ENCODE measurements around the gene NTHL1. TPM values are rescaled to one million over a fixed set of nuclear protein-coding genes. Genes with fewer than 3 reads are reported as not detected.

The NTHL1 gene
- total and polyA plus RNA-seq, 10 of the 15 experiments (the other 5 are each of a cell fraction or from before 2014, with no cell fraction given) = 0.85 to 54.7 (median 39.0) TPM

DNA sequence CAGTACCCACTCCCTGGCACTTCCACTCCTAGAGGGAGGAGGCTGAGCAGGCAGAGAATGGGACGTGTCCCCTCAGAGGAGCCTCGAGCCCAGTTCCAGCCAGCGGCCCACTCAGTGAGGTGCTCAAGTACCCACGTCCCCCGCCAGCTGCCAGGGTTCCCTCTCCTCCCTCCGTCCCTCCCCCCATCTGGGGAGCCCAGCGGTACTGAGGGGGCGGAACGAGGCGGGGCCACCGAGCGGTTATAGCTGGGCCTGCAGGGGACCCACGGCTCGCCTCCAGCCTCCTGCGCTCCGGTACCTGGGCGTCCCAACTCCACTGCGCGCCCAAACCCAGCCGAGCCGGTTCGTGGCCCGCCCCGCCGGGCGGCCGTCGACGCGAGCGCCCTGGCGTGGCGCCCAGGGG lies 28.1 kb downstream of the NTHL1 start, which contains the start of gene NPW:
Gene NPW, plus strand, starts transcription at position 268 of the 403 bp plus-strand sequence.
- Histone ChIP-seq H3K4me2 (ENCODE audit: control insufficient read depth, insufficient read depth) (peak within 1 kb of the TSS; percentile 3; the same call in 1 of the 2 replicates), H3K9ac (ENCODE audit: control insufficient read depth, insufficient read depth, low read length) (no peak within 1 kb of the TSS), H3K27ac (ENCODE audit: control insufficient read depth, insufficient read depth) (no peak within 1 kb of the TSS), H4K20me1 (ENCODE audit: control insufficient read depth, insufficient read depth) (no peaks in the 10 kb centered on the region), H2AFZ (ENCODE audit: control insufficient read depth, low read depth, low read length) (no peak within 1 kb of the TSS), H3K4me1 (ENCODE audit: control insufficient read depth, insufficient read depth, low read length) (peaks cover 7% of the 10 kb centered on the region), H3K9me3 (replicated peaks; ENCODE audit: control insufficient read depth, insufficient read depth, low read length) (no peaks in the 10 kb centered on the region), H3K36me3 (ENCODE audit: control insufficient read depth in 2 of 2, insufficient read depth in 2 of 2, low read length in 1 of 2) (no peaks in the 10 kb centered on the region), H3K79me2 (ENCODE audit: control insufficient read depth, insufficient read depth, low read length) (no peaks in the 10 kb centered on the region), H3K27me3 (replicated peaks in 1 of 2; ENCODE audit: control insufficient read depth in 2 of 2, insufficient read depth in 2 of 2, low read length in 1 of 2) (peaks cover 3 to 8% of the 10 kb centered on the region in 2 experiments; a peak in 3 of 4 replicates), H3K4me3 (no peak within 1 kb of the TSS)
- ChIA-PET RAD21 (ENCODE audit: unreplicated experiment) (interaction anchor here (2.3 kb wide), 1 partner anchor 120 kb away, joined by 7 read pairs; no protein-coding TSS in a partner anchor), CTCF (interaction anchor here (1.5 to 2.8 kb wide), 2 partner anchors 15 to 121 kb away, joined by 4 to 16 read pairs; no protein-coding TSS in a partner anchor), POLR2A (no interaction called here), SMC1A (ENCODE audit: uncharacterized antibody, unreplicated experiment) (no interaction called here)
- 1% methylated on average over 26 of the region's 33 CpGs for WGBS (ENCODE audit: insufficient coverage, insufficient replicate concordance, low lambda C conversion rate, missing lambda C conversion rate)
- TF ChIP-seq MEF2A (IDR thresholded peaks at IDR 0.05; ENCODE audit: insufficient read depth, low read depth, low read length) (no peak), EGR1 (IDR thresholded peaks at IDR 0.05; ENCODE audit: borderline replicate concordance in 1 of 2, low read depth in 2 of 2, low read length in 2 of 2) (peak in 1 of 2 experiments; percentile 53; a peak in 2 of 3 replicates)
- BruUV-seq (replicated peaks) = no TSS peak
- no peak for FAIRE-seq
- in situ Hi-C loops (cut with MboI) (loop anchor here (10.0 kb wide), 1 partner anchor 475 kb away; no protein-coding TSS in a partner anchor), intact Hi-C loops (cut with micrococcal nuclease; ENCODE audit: unreplicated experiment) (no loop called here)
- peak; percentile 13; the same call in 2 of the 3 replicates for ATAC-seq
- no peak for DNase-seq (ENCODE audit: low read depth, low spot score)

DNA sequence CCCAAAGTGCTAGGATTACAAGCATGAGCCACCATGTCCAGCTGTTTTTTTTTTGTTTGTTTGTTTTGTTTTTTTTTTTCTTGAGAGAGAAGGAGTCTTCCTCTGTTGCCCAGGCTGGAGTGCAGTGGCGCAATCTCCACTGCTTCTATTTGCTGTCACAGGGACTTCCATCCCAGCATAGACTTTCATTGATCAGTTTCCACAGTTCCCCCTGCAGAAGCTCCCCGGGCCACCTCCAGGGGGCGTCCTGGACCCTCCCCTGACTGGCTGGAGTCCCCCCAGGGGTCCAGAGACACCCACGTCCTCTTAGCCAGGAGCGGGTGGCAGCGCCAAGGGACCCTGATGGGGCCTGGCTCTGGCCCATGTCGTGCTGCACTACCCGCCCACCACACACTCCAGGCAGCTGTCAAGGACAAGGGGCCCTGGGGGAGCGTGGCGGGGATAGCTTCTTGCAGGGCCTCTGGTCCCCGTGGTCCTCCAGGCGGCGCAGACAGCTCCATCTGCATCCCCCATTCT lies 31.2 kb downstream of the NTHL1 start:
- DNase-seq (ENCODE audit: low read depth, low spot score) (no peak), ATAC-seq (peak; percentile 56), FAIRE-seq (no peak)
- ChIA-PET POLR2A (interaction anchor here (0.9 kb wide), 1 partner anchor 124 kb away, joined by 3 read pairs; no protein-coding TSS in a partner anchor), RAD21 (ENCODE audit: unreplicated experiment) (interaction anchor here (2.4 kb wide), 1 partner anchor 124 kb away, joined by 9 read pairs; no protein-coding TSS in a partner anchor), CTCF (interaction anchor here (1.2 to 1.8 kb wide), 4 partner anchors 8 to 235 kb away, joined by 3 to 21 read pairs (median 4); partner anchors contain the start of gene ECI1), SMC1A (ENCODE audit: uncharacterized antibody, unreplicated experiment) (interaction anchor here (0.5 to 0.8 kb wide), 3 partner anchors 13 to 135 kb away, joined by 3 read pairs; no protein-coding TSS in a partner anchor)
- Histone ChIP-seq H3K4me1 (ENCODE audit: control insufficient read depth, insufficient read depth, low read length) (no peaks in the 10 kb centered on the region), H3K9me3 (replicated peaks; ENCODE audit: control insufficient read depth, insufficient read depth, low read length) (no peaks in the 10 kb centered on the region), H3K9ac (ENCODE audit: control insufficient read depth, insufficient read depth, low read length) (no peak overlapping the region), H3K36me3 (ENCODE audit: control insufficient read depth in 2 of 2, insufficient read depth in 2 of 2, low read length in 1 of 2) (no peaks in the 10 kb centered on the region), H3K4me2 (ENCODE audit: control insufficient read depth, insufficient read depth) (no peak overlapping the region), H3K4me3 (no peak overlapping the region), H2AFZ (ENCODE audit: control insufficient read depth, low read depth, low read length) (no peak overlapping the region), H3K27me3 (replicated peaks in 1 of 2; ENCODE audit: control insufficient read depth in 2 of 2, insufficient read depth in 2 of 2, low read length in 1 of 2) (peaks cover 3 to 8% of the 10 kb centered on the region in 2 experiments; a peak in 3 of 4 replicates), H3K79me2 (ENCODE audit: control insufficient read depth, insufficient read depth, low read length) (no peaks in the 10 kb centered on the region), H4K20me1 (ENCODE audit: control insufficient read depth, insufficient read depth) (no peaks in the 10 kb centered on the region), H3K27ac (ENCODE audit: control insufficient read depth, insufficient read depth) (no peak overlapping the region)
- no peak for TF ChIP-seq PML (IDR thresholded peaks at IDR 0.05; ENCODE audit: low read length)
- TF ChIP-seq, protein P1, sequence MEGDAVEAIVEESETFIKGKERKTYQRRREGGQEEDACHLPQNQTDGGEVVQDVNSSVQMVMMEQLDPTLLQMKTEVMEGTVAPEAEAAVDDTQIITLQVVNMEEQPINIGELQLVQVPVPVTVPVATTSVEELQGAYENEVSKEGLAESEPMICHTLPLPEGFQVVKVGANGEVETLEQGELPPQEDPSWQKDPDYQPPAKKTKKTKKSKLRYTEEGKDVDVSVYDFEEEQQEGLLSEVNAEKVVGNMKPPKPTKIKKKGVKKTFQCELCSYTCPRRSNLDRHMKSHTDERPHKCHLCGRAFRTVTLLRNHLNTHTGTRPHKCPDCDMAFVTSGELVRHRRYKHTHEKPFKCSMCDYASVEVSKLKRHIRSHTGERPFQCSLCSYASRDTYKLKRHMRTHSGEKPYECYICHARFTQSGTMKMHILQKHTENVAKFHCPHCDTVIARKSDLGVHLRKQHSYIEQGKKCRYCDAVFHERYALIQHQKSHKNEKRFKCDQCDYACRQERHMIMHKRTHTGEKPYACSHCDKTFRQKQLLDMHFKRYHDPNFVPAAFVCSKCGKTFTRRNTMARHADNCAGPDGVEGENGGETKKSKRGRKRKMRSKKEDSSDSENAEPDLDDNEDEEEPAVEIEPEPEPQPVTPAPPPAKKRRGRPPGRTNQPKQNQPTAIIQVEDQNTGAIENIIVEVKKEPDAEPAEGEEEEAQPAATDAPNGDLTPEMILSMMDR (IDR thresholded peaks at IDR 0.05 in 2 of 3, conservative IDR thresholded peaks at IDR 0.05 in 1 of 3; ENCODE audit: control insufficient read depth in 2 of 3, extremely low read depth in 1 of 3, insufficient read depth in 1 of 3, low read depth in 3 of 3, low read length in 3 of 3) = peak; percentile 17 to 54 (median 52)
- 14% methylated on average over 13 of the region's 13 CpGs for WGBS (ENCODE audit: insufficient coverage, insufficient replicate concordance, low lambda C conversion rate, missing lambda C conversion rate)
- intact Hi-C loops (cut with micrococcal nuclease; ENCODE audit: unreplicated experiment) (no loop called here), in situ Hi-C loops (cut with MboI) (loop anchor here (10.0 kb wide), 1 partner anchor 478 kb away; no protein-coding TSS in a partner anchor)
- BruUV-seq (replicated peaks) = no TSS peak
